IgD-negative memory B cell (primary cell): Measurements from ENCODE around the gene CLMN. TPM values are rescaled to one million over a fixed set of nuclear protein-coding genes. Genes with fewer than 3 reads are reported as not detected.

Experiments
- H3K27ac Mint-ChIP-seq, 3 donors: one replicate each; pipeline ENCODE4 v1.8.0; 2020 to 2022; ENCODE audit warnings: mild to moderate bottlenecking in 3 of 3, mixed read lengths in 3 of 3, moderate library complexity in 1 of 3
- H3K27me3 Mint-ChIP-seq: one replicate; pipeline ENCODE4 v1.8.0; 2021; ENCODE audit warnings: mixed read lengths
- H3K36me3 Mint-ChIP-seq: one replicate; pipeline ENCODE4 v1.8.0; 2020; ENCODE audit warnings: mild to moderate bottlenecking, mixed read lengths
- H3K4me1 Mint-ChIP-seq, 3 donors: one replicate each; pipeline ENCODE4 v1.8.0; 2020 to 2022; ENCODE audit warnings: mixed read lengths in 3 of 3, mild to moderate bottlenecking in 1 of 3
- H3K4me3 Mint-ChIP-seq, 4 donors: one replicate each; pipeline ENCODE4 v1.8.0; 2020 to 2022; ENCODE audit warnings: mild to moderate bottlenecking in 4 of 4, mixed read lengths in 4 of 4, moderate library complexity in 3 of 4
- H3K9me3 Mint-ChIP-seq, 3 donors: one replicate each; pipeline ENCODE4 v1.8.0; 2020 to 2021; ENCODE audit warnings: mixed read lengths in 3 of 3, mild to moderate bottlenecking in 1 of 3
- polyA plus RNA-seq: library from polyadenylated mRNA; unstranded; fragments of 300-500 nt; fragmentation: Illumina TruSeq; gene quantifications from one replicate; pipeline ENCODE4 v1.2.3, GENCODE V29; 2021

Gene CLMN
- polyA plus RNA-seq, 1 donor from 2014 or later: 8.2 TPM

DNA sequence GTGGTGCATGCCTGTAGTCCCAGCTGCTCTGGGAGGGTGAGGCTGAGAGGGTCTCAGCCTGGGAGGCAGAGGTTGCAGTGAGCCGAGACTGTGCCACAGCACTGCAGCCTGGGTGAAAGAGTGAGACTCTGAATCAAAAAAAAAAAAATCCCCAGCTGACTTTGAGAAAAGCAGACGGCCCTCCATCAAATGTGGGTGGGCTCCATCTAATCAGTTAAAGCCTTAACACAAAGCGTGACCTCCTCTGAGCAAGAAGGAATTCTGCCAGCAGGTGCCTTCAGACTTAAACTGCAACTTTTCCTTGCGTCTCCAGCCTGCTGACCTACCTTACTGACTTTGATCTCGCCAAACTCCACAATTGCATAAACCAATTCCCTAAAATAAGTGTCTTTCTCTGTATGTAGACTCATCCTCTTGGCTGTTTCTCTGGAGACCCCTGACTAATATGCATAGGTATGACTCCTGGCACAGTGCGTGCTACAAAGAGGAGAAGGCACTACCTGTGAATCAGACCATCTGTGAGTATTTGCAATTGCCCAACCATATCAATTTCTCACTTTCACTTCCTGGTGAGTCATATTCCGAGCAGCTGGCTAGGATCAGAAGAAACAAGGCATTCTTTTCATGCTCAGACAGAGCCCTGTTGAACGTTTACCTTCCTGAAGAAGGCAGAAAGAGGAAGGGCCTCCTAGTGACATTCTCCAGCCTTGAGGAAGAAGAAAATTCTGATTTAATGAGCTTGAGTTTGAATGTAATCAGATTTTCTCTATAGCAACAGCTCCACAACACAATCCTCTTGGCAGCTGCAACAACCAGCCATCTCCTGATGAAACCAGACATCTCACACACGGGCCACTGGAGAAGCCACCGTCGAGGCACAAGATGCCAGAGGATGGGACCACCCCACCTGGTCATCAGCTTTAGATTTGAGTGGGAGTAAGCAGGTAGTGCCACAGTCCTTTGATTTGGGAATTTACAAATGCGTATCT is 54.3 kb downstream of the CLMN start:
- Mint-ChIP-seq H3K27me3 (peaks cover 9% of the 10 kb centered on the region), H3K27ac (peak overlapping the region; percentile 2 to 84 (median 78)), H3K4me3 (peak overlapping the region in 3 of 4 donors; percentile 21 to 81 (median 75)), H3K9me3 (peaks cover 0 to 3% (median 0%) of the 10 kb centered on the region in 3 donors), H3K36me3 (peaks cover 2% of the 10 kb centered on the region), H3K4me1 (peaks cover 21 to 29% (median 22%) of the 10 kb centered on the region in 3 donors)

DNA sequence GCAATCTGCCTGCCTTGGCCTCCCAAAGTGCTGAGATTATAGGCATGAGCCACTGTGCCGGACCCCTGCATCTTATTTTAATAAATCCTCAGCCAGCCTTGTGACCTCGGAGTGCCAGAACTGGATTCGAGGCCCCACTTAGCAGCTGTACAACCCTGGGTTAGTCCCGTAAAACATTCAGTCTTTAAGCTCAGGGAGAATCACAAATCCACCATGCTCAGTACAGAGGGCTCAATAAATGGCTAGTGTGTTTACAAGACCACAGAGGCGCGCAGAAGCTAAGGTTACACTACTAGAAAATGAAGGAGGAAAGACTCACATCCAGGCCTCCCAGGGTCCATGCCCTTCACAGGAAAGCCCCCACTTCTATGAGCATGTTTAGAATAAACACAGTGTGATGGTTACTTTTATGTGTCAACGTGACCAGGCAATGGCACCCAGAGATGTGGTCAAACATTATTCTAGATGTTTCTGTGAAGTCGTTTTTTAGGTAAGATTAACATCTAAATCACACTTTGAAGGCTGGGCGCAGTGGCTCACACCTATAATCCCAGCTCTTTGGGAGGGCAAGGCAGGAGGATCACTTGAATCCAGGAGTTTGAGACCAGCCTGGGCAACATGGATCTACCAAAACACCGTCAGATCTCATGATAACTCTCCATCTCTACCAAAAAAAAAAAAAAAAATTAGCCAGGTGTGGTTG is 55.3 kb downstream of the CLMN start:
- Mint-ChIP-seq H3K36me3 (peaks cover 2% of the 10 kb centered on the region), H3K9me3 (peaks cover 0 to 3% (median 0%) of the 10 kb centered on the region in 3 donors), H3K27me3 (peaks cover 7% of the 10 kb centered on the region), H3K4me3 (peak overlapping the region in 1 of 4 donors; percentile 58), H3K4me1 (peaks cover 18 to 25% (median 18%) of the 10 kb centered on the region in 3 donors), H3K27ac (no peak overlapping the region)

DNA sequence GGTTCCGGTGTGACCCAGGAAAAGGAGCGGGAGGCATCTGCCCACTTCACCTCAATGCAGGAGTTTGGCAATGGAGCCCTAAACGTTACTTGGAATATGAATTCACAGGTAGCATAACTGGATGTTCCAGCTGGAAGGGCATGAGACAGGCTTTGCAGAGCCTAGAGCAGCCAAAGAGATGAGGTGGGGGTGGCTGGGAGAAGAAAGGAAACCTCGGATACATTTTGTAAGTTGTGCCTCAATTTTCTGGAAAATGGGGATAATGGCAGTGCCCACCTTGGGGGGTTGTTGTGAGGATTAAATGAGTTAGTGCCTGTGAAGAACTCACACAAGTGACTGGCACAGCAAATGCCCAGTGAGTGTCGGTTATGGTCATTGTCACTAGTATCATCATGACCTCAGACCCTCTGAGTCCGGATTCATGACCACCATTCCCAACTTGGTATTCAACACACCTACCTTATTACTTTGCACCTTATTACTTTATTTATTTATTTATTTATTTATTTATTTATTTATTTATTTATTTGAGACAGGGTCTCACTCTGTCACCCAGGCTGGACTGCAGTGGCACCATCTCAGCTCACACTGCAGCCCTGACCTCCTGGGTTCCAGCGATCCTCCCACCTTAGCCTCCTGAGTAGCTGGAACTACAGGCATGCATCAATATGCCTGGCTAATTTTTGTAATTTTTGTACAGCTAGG is 56.0 kb downstream of the CLMN start:
- H3K4me1 Mint-ChIP-seq: peaks cover 18 to 25% (median 18%) of the 10 kb centered on the region in 3 donors
- peaks cover 7% of the 10 kb centered on the region for H3K27me3 Mint-ChIP-seq
- no peak overlapping the region for H3K27ac Mint-ChIP-seq
- H3K36me3 Mint-ChIP-seq: peaks cover 2% of the 10 kb centered on the region
- H3K4me3 Mint-ChIP-seq: no peak overlapping the region
- H3K9me3 Mint-ChIP-seq: peaks cover 0 to 3% (median 0%) of the 10 kb centered on the region in 3 donors

DNA sequence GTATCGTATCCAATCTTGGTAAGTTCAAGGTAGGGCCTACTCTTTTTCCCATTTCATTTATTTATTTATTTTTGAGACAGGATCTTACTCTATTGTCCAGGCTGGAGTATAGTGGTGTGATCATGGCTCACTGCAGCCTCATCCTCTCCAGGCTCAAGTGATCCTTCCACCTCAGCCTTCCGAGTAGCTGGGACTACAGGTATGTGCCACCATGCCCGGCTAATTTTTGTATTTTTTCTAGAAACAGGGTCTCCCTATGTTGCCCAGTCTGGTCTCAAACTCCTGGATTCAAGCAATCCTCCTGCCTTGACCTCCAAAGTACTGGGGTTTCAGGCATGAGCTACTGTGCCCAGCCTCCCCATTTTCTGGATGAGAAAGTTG is 57.2 kb downstream of the CLMN start:
- Mint-ChIP-seq H3K4me3 (no peak overlapping the region), H3K36me3 (peaks cover 2% of the 10 kb centered on the region), H3K27me3 (peaks cover 7% of the 10 kb centered on the region), H3K9me3 (no peaks in the 10 kb centered on the region), H3K27ac (no peak overlapping the region), H3K4me1 (peaks cover 17 to 23% (median 18%) of the 10 kb centered on the region in 3 donors)

DNA sequence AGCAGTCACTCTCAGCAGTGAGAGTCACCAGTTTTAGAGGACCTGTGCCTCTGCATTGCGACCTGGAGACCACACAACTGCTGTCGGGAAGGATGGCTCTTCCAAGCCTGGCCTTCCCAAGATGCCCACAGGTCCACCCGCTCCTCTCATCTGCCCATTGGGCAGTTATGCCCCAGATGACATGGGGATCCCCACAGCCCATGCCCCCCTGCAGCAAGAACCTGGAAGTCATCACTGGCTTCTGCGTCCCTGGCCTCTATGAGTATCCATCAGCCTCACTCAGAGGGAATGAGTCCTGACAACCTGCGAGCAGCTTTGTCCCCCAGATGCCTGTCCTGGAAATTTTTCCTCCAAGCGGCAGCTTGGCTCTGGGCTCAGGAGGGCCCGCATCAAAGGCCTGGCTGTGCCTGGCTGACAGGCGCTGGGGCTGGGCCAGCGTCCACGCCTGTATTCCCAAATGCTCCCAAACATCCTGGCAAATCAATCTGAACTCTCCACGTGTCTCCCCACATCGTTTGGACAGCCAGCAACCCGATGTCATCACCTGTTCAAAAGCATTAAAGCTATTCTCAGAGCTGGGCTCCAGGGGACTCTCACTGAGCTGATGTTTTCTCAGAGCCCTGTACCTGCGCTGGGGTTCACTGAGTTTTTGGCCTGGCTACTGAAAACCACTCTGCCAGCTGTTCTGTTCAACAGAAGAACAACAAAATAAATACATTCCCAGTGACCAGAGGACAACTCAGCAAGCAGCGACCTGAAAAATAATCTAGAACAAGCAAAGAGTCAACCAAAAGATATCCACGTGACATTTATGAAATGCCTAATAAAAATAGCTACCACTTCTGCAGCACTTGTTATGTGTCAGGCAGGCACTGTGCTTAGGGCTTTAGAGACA is 57.8 kb downstream of the CLMN start:
- Mint-ChIP-seq H3K4me3 (no peak overlapping the region), H3K27ac (peak overlapping the region in 1 of 3 donors; percentile 80), H3K9me3 (no peaks in the 10 kb centered on the region), H3K27me3 (peaks cover 6% of the 10 kb centered on the region), H3K4me1 (peaks cover 11 to 17% (median 12%) of the 10 kb centered on the region in 3 donors), H3K36me3 (peaks cover 2% of the 10 kb centered on the region)

DNA sequence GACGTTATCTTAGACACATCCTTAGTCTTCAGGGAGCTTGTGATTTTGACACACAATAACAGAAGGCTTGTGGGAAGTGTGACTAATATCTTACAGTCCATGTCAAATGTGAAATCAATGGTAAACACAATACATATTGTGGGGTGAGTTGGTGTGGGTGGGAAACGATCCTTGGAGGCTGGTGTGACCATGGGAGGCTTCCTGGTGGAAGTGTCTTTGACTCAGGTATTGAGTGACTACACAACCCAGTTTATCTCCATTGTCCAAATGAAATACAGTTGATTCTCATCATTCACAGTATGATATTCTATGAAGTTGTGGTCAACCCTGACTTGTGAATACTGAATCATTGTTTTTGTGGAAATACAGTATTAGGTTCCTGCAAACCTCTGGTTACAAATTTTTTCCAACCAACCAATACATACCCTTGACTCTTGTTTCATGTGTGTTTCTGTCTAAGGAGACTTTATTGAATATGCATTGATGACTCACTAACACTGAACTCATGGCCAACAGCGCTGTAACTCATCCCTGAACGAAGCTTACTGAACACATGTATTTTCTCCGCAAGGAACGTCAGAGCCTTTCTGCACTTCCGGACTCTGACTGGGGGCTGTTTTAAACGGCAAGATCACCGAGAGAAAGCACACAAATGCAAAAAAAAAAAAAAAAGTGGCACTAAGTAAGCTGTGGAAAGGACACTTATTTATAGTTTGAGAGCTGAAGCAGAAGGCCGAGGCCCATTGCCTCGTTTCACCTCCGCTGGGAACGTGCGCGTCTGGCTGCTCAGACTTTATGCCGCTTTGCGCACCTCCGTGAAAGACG is 59.0 kb downstream of the CLMN start:
- H3K9me3 Mint-ChIP-seq: no peaks in the 10 kb centered on the region
- H3K27ac Mint-ChIP-seq: peak overlapping the region in 1 of 3 donors; percentile 9
- H3K4me3 Mint-ChIP-seq: no peak overlapping the region
- H3K36me3 Mint-ChIP-seq: peaks cover 2% of the 10 kb centered on the region
- H3K27me3 Mint-ChIP-seq: peaks cover 4% of the 10 kb centered on the region
- H3K4me1 Mint-ChIP-seq: peaks cover 7 to 13% (median 7%) of the 10 kb centered on the region in 3 donors

DNA sequence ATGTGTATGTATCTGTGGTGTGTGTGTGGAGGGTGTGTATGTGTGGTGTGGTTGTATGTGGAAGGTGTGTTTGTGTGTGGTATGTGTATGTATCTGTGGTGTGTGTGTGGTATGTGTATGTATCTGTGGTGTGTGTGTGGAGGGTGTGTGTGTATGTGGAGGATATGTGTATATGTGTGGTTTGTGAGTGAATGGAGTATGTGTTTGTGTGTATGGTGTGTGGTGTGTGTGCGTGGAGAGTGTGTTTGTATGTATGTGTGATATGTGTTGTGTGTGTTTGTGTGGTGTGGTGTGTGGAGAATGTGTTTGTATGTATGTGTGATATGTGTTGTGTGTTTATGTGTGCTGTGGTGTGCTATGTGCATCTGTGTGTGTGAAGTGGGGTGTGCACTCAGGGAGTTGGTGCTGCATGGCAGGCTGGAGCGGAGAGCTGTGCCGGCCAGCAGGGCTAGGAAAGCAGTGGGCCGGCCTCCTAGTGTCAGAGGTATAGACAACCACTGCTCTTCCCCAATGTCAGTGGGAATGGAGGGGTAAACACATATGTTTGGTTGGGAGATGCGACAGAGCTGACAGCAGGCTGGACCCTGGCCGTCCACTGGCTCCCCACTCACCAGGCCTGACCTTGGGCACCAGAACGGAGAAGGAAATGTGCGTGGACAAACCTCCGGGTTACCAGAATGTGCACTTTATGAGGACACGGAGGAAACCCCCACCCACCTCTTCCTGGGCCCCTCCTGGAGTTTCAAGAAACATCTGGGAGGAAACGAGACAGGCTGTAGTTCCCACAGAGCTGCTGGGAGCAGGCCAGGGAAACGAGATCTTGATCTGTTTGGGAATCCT is 60.7 kb downstream of the CLMN start:
- peaks cover 0 to 7% (median 4%) of the 10 kb centered on the region in 3 donors for H3K4me1 Mint-ChIP-seq
- no peak overlapping the region for H3K4me3 Mint-ChIP-seq
- no peaks in the 10 kb centered on the region for H3K27me3 Mint-ChIP-seq
- H3K36me3 Mint-ChIP-seq: peaks cover 2% of the 10 kb centered on the region
- no peak overlapping the region for H3K27ac Mint-ChIP-seq
- no peaks in the 10 kb centered on the region for H3K9me3 Mint-ChIP-seq

DNA sequence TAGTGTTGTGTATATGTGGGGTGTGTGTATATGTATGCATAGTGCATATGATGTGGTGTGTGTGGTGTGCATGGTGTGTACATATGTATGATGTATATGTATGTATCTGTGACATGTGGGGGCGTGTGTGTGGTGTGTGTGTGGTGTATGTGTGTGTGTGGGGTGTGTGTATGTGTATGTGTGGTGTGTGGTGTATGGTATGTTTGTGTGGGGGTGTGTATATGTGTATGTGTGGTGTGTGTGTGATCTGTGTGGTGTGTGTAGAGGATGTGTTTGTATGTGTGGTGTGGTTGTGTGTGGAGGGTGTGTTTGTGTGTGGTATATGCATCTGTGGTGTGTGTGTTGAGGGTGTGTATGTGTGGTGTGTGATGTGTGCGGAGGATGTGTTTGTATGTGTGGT is 61.6 kb downstream of the CLMN start:
- peaks cover 2% of the 10 kb centered on the region for H3K36me3 Mint-ChIP-seq
- H3K9me3 Mint-ChIP-seq: no peaks in the 10 kb centered on the region
- no peak overlapping the region for H3K4me3 Mint-ChIP-seq
- H3K4me1 Mint-ChIP-seq: peaks cover 0 to 7% (median 4%) of the 10 kb centered on the region in 3 donors
- H3K27me3 Mint-ChIP-seq: no peaks in the 10 kb centered on the region
- H3K27ac Mint-ChIP-seq: no peak overlapping the region

DNA sequence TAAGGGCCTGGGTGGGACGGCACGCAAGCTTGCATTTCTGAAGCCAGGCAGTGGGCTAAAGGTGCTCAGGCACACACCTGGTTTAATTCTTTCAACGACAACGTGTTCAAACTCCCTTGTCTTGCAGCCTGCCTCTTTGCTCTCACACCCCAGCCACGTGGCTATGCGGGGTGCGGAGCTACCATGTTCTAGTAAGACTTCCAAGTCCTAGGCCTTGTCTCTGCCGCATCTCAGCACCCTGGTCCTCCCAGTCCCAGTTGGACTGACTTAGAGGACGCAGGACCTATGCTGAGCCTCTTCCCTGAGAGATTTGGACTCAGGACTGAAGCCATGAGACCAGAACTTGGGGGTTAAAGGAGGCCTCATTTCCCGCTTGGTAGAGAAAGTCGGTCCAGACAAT is 62.2 kb downstream of the CLMN start:
- peaks cover 0 to 8% (median 2%) of the 10 kb centered on the region in 3 donors for H3K4me1 Mint-ChIP-seq
- H3K9me3 Mint-ChIP-seq: no peaks in the 10 kb centered on the region
- no peak overlapping the region for H3K27ac Mint-ChIP-seq
- H3K36me3 Mint-ChIP-seq: peaks cover 3% of the 10 kb centered on the region
- no peak overlapping the region for H3K4me3 Mint-ChIP-seq
- H3K27me3 Mint-ChIP-seq: no peaks in the 10 kb centered on the region

DNA sequence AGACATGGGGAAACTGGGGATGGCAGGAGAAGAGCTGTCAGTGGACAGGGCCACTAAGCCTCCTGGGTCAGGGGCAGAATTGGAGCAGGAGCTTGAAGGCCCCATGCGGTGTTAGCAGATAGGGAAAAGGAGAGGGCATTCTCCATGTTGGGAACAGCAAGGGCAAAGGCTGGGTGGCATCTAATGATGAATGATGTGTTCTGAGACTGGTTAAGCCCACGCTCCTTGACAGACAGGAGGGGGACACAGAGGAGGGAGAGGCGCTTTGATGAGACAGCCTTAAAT is 63.0 kb downstream of the CLMN start:
- peaks cover 0 to 8% (median 2%) of the 10 kb centered on the region in 3 donors for H3K4me1 Mint-ChIP-seq

DNA sequence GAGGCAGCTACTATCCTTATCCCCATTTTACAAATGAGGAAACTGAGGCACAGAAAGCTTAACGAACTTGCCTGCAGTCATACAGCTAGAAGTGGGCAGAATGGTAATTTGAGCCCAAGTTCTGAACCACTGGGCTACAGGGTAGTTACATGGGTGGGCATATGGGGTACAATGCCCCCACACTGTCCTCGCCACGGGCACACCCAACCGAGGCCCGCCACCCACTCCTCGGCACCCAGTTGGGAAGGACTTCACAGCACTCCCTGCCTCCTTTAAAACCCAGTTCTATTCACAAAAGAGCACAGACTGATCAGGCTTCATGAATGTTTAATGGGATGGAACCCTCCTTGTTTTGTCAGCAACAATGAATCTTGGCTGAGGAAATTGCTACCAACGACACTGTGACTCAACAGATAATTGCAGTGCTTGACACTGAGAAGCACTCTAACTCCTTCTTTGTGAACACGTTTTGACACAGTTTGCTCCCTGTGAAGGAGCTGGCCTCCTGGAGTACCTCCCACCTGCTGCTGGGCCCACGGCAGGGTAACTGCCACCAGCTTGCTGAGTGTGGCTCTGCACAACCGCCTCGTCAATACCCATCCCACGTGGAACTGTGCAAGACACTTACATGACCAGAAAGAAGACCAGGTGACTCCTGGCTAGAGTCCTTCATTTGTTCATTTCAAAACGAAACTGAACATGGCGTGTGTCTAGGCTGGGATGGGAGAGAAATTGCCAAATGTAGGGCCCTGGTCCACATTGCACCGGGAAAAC is 63.5 kb downstream of the CLMN start:
- H3K9me3 Mint-ChIP-seq: no peaks in the 10 kb centered on the region
- peaks cover 7% of the 10 kb centered on the region for H3K36me3 Mint-ChIP-seq
- H3K4me3 Mint-ChIP-seq: peak overlapping the region in 1 of 4 donors; percentile 56
- no peak overlapping the region for H3K27ac Mint-ChIP-seq
- H3K4me1 Mint-ChIP-seq: peaks cover 0 to 8% (median 2%) of the 10 kb centered on the region in 3 donors
- no peaks in the 10 kb centered on the region for H3K27me3 Mint-ChIP-seq

More for the DNA sequence above, 63.0 kb downstream of the CLMN start:
- H3K36me3 Mint-ChIP-seq: peaks cover 5% of the 10 kb centered on the region
- H3K4me3 Mint-ChIP-seq: no peak overlapping the region
- H3K27ac Mint-ChIP-seq: peak overlapping the region in 1 of 3 donors; percentile 8
- H3K27me3 Mint-ChIP-seq: no peaks in the 10 kb centered on the region
- H3K9me3 Mint-ChIP-seq: no peaks in the 10 kb centered on the region

DNA sequence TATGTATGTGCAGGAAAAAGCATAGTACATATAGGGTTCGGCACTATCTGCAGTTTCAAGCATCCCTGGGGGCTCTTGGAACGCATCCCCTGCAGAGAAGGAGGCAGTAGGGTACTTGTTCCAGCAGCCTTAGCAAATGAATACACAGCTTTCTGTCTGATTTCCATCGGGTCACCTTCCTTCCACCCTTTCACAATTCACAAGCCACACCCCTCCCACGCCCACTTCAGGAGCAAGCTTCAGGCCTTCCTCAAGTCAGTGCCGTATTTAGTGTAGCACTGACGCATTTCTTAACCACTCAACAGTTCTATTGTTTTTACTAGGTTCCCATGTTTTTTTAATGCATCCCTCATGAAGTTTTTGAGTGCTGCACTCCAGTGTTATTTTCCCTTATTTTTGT is 64.2 kb downstream of the CLMN start:
- Mint-ChIP-seq H3K36me3 (peaks cover 7% of the 10 kb centered on the region), H3K4me3 (peak overlapping the region in 1 of 4 donors; percentile 56), H3K9me3 (no peaks in the 10 kb centered on the region), H3K27ac (no peak overlapping the region), H3K4me1 (peaks cover 0 to 10% (median 2%) of the 10 kb centered on the region in 3 donors), H3K27me3 (no peaks in the 10 kb centered on the region)
